ENCODE data around the gene TMEM126A.

The TMEM126A gene

DNA sequence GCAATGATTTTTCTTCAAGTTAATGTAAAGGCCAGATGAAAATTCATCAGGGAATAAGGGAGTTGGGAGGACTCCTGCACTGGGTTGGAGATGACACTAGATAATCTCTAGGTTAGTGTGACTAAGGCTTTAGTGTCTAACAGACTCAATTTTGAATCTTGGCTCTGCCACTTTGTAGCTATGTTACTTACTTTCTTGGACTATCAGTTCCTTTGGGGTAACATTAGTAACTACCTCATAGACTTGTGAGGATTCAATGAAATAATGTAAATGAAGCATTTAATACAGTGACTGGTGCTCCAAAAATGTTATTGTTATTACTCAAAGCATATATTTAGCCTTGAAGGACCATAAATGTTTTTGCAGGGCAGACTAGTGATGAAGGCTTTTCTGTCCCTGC, 47.8 kb downstream of the TMEM126A start:
- no peak for DNase-seq (ENCODE audit: low spot score)

DNA sequence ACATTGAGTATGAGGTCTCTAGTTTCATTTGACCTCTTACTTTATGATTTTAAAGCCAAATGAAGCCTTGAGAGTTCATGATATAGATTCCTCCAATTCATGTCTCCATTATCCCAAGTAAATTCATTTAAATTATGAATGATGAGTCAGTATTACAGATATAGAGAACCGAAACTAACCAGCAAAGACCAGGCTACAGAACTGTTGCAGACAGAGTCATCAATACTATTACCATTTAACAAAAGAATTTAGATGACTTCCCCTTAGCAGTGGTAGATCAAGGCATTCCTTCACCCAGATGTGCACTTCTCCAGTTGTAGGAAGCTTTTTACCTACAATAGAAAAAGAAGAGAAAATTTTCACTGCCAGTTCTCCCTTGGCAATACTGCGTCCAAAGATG, 50.0 kb downstream of the TMEM126A start:
- no peak for DNase-seq (ENCODE audit: low spot score)

DNA sequence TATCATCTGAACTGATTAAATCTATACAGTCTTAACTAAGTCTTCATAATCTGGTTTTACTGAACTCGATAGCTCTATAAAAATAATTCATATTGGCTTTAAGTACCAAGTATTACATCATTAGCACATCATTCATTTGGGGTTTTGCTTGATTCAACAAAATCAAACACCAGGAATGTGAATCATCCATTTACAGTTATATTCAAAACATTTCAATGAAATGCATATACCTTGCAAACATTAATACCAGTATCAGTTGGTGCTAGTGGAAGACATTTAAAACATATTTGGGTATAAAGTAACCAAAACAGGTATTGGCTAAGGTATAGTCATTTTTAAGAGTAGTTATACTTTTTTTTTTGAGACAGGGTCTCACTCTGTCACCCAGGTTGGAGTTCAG, 50.4 kb downstream of the TMEM126A start:
- no peak for DNase-seq (ENCODE audit: low spot score)

DNA sequence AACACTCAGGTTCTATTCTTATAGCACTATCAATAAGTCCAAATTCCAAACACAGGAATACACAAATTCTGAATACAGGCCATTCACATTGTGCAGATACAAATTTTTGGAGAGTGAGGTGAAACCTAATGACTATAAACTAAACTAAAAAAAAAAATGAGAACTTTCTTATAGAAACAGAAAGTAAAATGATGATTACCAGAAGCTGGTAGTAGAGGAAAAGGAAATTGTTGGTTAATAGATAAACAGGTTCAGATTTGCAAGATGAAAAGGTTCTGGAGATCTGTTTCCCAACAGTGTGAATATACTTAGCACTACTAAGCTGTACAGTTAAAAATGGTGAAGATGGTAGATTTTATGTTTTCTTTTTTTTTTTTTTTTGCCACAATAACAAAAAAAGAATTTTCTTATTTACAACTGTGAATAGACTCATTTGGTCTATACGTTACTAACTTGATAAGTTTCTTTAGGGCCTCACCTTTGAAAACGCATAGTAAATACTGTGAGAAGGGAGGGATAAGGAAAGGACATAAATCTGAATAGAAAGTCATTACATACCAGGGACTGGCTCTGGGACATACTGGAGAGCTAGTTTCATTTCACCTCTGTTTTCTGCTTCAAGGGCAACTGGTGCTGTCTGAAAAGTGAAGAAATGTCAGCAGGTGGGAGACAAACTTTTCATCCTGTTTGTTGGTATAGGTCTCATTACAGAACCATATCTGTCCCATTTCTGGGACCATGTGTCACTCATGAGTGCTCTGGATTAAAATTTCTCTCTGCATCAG, 52.4 kb downstream of the TMEM126A start:
- no peak for DNase-seq (ENCODE audit: low spot score)

DNA sequence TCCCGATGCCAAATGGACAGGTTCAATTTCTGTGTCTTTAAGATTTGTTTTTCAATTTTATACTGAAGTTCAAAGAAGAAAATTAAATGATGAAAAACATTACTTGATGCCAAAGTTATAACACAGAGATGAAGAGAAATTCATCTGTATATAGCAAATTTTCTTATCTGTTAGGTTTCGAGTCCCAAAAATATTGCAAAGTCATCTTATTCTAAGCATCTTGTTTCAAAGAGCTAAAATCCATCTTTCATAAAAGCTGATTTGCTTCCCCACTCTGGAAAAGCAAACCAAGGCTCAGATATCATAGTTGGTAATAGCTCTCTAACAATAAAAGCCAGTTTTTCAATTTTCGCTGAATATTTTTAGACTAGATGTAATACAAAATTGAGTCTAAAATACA, 57.2 kb downstream of the TMEM126A start:
- DNase-seq (ENCODE audit: low spot score): no peak

DNA sequence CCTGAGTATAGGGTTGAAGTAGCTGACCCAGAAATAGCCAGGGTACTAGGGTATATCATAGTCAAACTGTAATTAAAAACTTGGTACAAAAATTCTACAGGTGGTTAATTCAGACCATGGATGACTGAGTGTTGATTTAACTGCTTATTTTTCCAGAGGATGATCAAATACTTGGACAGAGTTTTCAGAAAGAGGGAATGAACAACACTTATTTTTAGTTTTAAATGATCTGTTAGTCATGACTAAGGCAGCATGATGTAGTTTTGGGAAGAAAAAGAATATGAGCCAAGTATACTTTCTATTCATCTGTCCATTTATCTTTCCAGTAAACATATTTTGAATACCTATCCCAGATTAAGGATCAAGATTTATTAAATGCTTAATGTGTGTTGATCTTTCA, 58.0 kb downstream of the TMEM126A start:
- DNase-seq (ENCODE audit: low spot score): no peak

Data from left forelimb (tissue), 1 donor.